ENCODE results near the gene ZNFX1. TPM values are rescaled to one million over a fixed set of nuclear protein-coding genes. Genes with fewer than 3 reads are reported as not detected.

ZNFX1 gene
- total RNA-seq, 2 donors from 2014 or later: 8.1 to 8.9 TPM

DNA sequence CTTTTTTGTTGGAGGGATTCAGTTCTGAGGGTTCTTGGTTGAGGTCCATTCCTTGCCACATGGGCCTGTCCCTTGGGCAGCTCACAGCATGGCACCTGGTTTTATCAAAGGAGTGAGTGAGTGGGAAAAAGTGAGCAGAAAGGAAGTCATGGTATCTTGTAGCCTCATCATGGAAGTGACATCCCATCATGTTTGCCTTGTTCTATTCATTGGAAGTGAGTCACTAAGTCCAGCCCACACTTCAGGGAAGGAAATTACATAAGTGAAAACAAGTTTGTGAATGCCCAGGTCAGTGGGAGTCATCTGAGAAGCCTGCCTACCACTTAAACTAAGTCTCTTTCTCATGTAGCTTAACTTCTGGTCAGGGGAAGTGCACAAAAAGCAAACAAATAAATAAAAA, 32.8 kb upstream of the ZNFX1 start:
- Mint-ChIP-seq H3K27ac (no peak overlapping the region), H3K4me3 (no peak overlapping the region), H3K4me1 (no peaks in the 10 kb centered on the region), H3K36me3 (ENCODE audit: low read depth) (no peaks in the 10 kb centered on the region), H3K9me3 (peaks cover 12% of the 10 kb centered on the region), H3K27me3 (ENCODE audit: insufficient read depth) (peaks cover 13% of the 10 kb centered on the region)
- H3K9me3 ChIP-seq (ENCODE audit: control insufficient read depth, low read length): peaks cover 9% of the 10 kb centered on the region
- H3K9ac ChIP-seq (ENCODE audit: extremely low read depth, low read length, poor library complexity, severe bottlenecking): no peak overlapping the region
- H3K27me3 ChIP-seq (ENCODE audit: control insufficient read depth, insufficient read depth, low read length, poor library complexity, severe bottlenecking): no peaks in the 10 kb centered on the region
- H3K36me3 ChIP-seq (ENCODE audit: control insufficient read depth, insufficient read depth, low read length): no peaks in the 10 kb centered on the region
- H3K27ac ChIP-seq (ENCODE audit: low read depth, low read length): no peak overlapping the region
- H3K4me3 ChIP-seq (ENCODE audit: low read length): no peak overlapping the region
- DNase-seq: no peak
- TF ChIP-seq, protein P1, sequence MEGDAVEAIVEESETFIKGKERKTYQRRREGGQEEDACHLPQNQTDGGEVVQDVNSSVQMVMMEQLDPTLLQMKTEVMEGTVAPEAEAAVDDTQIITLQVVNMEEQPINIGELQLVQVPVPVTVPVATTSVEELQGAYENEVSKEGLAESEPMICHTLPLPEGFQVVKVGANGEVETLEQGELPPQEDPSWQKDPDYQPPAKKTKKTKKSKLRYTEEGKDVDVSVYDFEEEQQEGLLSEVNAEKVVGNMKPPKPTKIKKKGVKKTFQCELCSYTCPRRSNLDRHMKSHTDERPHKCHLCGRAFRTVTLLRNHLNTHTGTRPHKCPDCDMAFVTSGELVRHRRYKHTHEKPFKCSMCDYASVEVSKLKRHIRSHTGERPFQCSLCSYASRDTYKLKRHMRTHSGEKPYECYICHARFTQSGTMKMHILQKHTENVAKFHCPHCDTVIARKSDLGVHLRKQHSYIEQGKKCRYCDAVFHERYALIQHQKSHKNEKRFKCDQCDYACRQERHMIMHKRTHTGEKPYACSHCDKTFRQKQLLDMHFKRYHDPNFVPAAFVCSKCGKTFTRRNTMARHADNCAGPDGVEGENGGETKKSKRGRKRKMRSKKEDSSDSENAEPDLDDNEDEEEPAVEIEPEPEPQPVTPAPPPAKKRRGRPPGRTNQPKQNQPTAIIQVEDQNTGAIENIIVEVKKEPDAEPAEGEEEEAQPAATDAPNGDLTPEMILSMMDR (conservative IDR thresholded peaks at IDR 0.05): no peak
- no peaks in the 10 kb centered on the region for H3K4me1 ChIP-seq (ENCODE audit: control insufficient read depth, insufficient read depth, low read length)

DNA sequence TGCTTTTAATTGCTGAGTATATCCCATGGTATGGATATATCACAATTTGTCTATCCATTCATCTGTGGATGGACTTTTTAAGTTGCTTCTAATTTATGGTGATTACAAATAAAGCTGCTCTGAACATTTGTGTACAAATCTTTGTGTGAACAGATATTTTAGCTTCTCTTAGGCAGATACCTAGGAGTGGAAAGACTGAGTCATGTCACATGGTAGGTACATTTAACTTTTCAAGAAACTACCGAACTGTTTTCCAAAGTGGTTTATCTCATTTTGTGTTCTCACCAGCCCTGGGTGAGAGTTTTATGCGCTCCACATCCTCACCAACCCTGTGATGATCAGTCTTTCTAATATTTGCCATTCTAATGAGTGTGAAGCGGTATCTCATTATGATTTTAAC, 31.0 kb upstream of the ZNFX1 start:
- WGBS, 2 experiments (ENCODE audit: insufficient coverage in 1 of 2, insufficient read length in 1 of 2): 89 to 96% methylated on average over 3 of the region's 3 CpGs
- Mint-ChIP-seq H3K27ac (no peak overlapping the region), H3K4me3 (no peak overlapping the region), H3K36me3 (ENCODE audit: low read depth) (no peaks in the 10 kb centered on the region), H3K4me1 (no peaks in the 10 kb centered on the region), H3K9me3 (peaks cover 12% of the 10 kb centered on the region), H3K27me3 (ENCODE audit: insufficient read depth) (peaks cover 3% of the 10 kb centered on the region)
- Histone ChIP-seq H3K4me3 (ENCODE audit: low read length) (no peak overlapping the region), H3K9me3 (ENCODE audit: control insufficient read depth, low read length) (peaks cover 9% of the 10 kb centered on the region), H3K36me3 (ENCODE audit: control insufficient read depth, insufficient read depth, low read length) (no peaks in the 10 kb centered on the region), H3K27ac (ENCODE audit: low read depth, low read length) (no peak overlapping the region), H3K9ac (ENCODE audit: extremely low read depth, low read length, poor library complexity, severe bottlenecking) (no peak overlapping the region), H3K27me3 (ENCODE audit: control insufficient read depth, insufficient read depth, low read length, poor library complexity, severe bottlenecking) (no peaks in the 10 kb centered on the region), H3K4me1 (ENCODE audit: control insufficient read depth, insufficient read depth, low read length) (no peaks in the 10 kb centered on the region)
- no peak for DNase-seq
- TF ChIP-seq, protein P1 (conservative IDR thresholded peaks at IDR 0.05): no peak

DNA sequence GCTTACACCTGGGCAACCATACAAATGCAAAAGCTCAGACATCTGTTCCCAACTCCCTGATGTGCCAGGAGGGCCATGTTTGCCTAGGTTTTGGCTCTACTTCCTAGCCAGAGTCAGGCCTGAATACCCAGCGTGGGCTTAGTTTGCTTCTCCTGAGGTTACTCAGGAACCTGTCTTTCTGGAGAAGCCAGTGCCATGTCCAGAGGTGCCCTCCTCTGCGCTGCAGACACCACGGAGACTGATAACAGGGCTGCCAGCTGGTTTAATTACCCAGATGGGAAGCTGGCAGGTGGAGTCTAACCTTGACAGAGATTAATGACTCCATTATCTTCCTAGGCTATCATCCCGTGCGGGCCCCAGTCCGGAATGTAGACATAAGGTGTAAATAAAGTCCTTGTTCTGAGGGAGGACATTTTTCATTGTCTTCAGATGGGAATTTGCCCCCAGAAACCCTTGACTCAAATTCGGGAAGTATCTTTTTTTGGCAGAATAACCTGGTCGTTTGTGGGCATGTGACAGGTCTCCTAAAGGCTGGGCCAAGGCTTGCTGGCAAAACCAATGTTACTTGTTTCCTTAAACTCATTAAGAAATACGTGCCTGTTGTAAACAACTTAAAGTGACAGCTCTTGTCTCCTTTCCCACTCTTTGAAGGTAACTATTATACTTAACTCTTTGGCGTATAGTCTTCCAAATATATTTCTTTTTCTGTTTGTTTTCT, 29.2 kb upstream of the ZNFX1 start:
- Mint-ChIP-seq H3K4me3 (no peak overlapping the region), H3K4me1 (no peaks in the 10 kb centered on the region), H3K9me3 (peaks cover 12% of the 10 kb centered on the region), H3K27ac (no peak overlapping the region), H3K27me3 (ENCODE audit: insufficient read depth) (no peaks in the 10 kb centered on the region), H3K36me3 (ENCODE audit: low read depth) (no peaks in the 10 kb centered on the region)
- TF ChIP-seq, protein P1 (conservative IDR thresholded peaks at IDR 0.05): no peak
- no peak overlapping the region for H3K4me3 ChIP-seq (ENCODE audit: low read length)
- H3K27me3 ChIP-seq (ENCODE audit: control insufficient read depth, insufficient read depth, low read length, poor library complexity, severe bottlenecking): no peaks in the 10 kb centered on the region
- no peaks in the 10 kb centered on the region for H3K36me3 ChIP-seq (ENCODE audit: control insufficient read depth, insufficient read depth, low read length)
- H3K9ac ChIP-seq (ENCODE audit: extremely low read depth, low read length, poor library complexity, severe bottlenecking): no peak overlapping the region
- H3K4me1 ChIP-seq (ENCODE audit: control insufficient read depth, insufficient read depth, low read length): no peaks in the 10 kb centered on the region
- no peak overlapping the region for H3K27ac ChIP-seq (ENCODE audit: low read depth, low read length)
- peak; percentile 46 for DNase-seq
- 90 to 91% methylated on average over 6 to 10 of the region's 10 CpGs for WGBS, 2 experiments (ENCODE audit: insufficient coverage in 1 of 2, insufficient read length in 1 of 2)
- H3K9me3 ChIP-seq (ENCODE audit: control insufficient read depth, low read length): peaks cover 9% of the 10 kb centered on the region

Measured in endodermal cell (in vitro differentiated cells).